Measurements from ENCODE around the gene RPH3AL.

DNA sequence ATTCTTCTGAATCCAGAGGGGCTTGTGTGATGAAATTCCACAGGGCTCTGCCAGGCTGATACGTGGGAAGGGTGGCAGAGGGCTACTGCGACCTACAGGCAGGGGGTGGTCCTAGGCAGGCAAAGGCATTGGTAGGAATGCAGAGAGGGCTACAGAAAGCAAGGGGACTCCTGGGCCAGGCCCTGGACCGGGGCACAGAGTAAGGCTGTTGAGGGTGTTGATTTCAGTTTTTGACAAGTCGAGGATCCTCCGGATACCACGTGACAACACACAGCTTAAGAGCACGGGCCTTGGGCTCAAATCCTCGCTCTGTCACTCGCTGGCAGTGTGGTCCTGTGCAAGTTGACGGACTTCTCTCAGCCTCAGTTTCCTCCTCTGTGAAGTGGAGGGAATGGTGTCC is 152.0 kb downstream of the RPH3AL start:
- TF ChIP-seq EP300 (IDR thresholded peaks at IDR 0.05), result no peak
- TF ChIP-seq, protein P1, sequence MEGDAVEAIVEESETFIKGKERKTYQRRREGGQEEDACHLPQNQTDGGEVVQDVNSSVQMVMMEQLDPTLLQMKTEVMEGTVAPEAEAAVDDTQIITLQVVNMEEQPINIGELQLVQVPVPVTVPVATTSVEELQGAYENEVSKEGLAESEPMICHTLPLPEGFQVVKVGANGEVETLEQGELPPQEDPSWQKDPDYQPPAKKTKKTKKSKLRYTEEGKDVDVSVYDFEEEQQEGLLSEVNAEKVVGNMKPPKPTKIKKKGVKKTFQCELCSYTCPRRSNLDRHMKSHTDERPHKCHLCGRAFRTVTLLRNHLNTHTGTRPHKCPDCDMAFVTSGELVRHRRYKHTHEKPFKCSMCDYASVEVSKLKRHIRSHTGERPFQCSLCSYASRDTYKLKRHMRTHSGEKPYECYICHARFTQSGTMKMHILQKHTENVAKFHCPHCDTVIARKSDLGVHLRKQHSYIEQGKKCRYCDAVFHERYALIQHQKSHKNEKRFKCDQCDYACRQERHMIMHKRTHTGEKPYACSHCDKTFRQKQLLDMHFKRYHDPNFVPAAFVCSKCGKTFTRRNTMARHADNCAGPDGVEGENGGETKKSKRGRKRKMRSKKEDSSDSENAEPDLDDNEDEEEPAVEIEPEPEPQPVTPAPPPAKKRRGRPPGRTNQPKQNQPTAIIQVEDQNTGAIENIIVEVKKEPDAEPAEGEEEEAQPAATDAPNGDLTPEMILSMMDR (IDR thresholded peaks at IDR 0.05), result no peak
